Left hindlimb (tissue), 1 donor: ENCODE results near the gene TMEM129.

Source experiments
- DNase-seq: peaks from one replicate; pipeline ENCODE4 v3.0.0-alpha.2; 2018

Gene TMEM129

GRCh38 chr4:1744552-1744951, 23.4 kb upstream of the TMEM129 start:
- DNase-seq: no peak

GRCh38 chr4:1743975-1744374, 22.9 kb upstream of the TMEM129 start:
- no peak for DNase-seq

GRCh38 chr4:1743551-1743950, 22.4 kb upstream of the TMEM129 start:
- no peak for DNase-seq

GRCh38 chr4:1741208-1741607, 20.1 kb upstream of the TMEM129 start:
- no peak for DNase-seq

- DNase-seq: no peak
Observed at GRCh38 chr4:1740021-1740545, 19.0 kb upstream of the TMEM129 start.

GRCh38 chr4:1739358-1739757, 18.2 kb upstream of the TMEM129 start:
- no peak for DNase-seq

- DNase-seq: no peak
Observed at GRCh38 chr4:1738410-1738809, 17.3 kb upstream of the TMEM129 start.

GRCh38 chr4:1737666-1738065, 16.5 kb upstream of the TMEM129 start:
- DNase-seq: no peak

- DNase-seq: no peak
Observed at GRCh38 chr4:1736812-1737211, 15.7 kb upstream of the TMEM129 start.

GRCh38 chr4:1735215-1735614, 14.1 kb upstream of the TMEM129 start:
- no peak for DNase-seq

GRCh38 chr4:1732911-1733310, 11.8 kb upstream of the TMEM129 start:
- no peak for DNase-seq

GRCh38 chr4:1731180-1731579, 10.1 kb upstream of the TMEM129 start:
- no peak for DNase-seq

GRCh38 chr4:1730532-1731135, 9.5 kb upstream of the TMEM129 start:
- DNase-seq: peak; percentile 27

- DNase-seq: no peak
Observed at GRCh38 chr4:1728061-1728980, 7.2 kb upstream of the TMEM129 start.

GRCh38 chr4:1727117-1728031, 6.3 kb upstream of the TMEM129 start:
- DNase-seq: no peak

GRCh38 chr4:1726146-1726934, 5.2 kb upstream of the TMEM129 start:
- peak; percentile 82 for DNase-seq

- DNase-seq: no peak
Observed at GRCh38 chr4:1725521-1725920, 4.4 kb upstream of the TMEM129 start.

- DNase-seq: no peak
Observed at GRCh38 chr4:1723131-1723801, 2.1 kb upstream of the TMEM129 start.

GRCh38 chr4:1722551-1723118, 1.5 kb upstream of the TMEM129 start:
- DNase-seq: no peak

GRCh38 chr4:1721666-1722550, 785 bp upstream of the TMEM129 start:
- DNase-seq: no peak
